ENCODE data around the gene TANGO2. TPM values are rescaled to one million over a fixed set of nuclear protein-coding genes. Genes with fewer than 3 reads are reported as not detected.

Gene TANGO2
- total and polyA plus RNA-seq, 2 of the 8 experiments (the other 6 are each of a cell fraction or from before 2014, with no cell fraction given) = 10.1 to 18.4 TPM

GRCh38 chr22:20001082-20001638, 19.8 kb upstream of the TANGO2 start:
- Histone ChIP-seq H3K4me3 (ENCODE audit: extremely low read depth in 1 of 4, insufficient read depth in 2 of 4, low read depth in 3 of 4, low read length in 4 of 4) (no peak overlapping the region), H3K23me2 (ENCODE audit: low read depth, low read length) (no peaks in the 10 kb centered on the region), H4K91ac (replicated peaks; ENCODE audit: insufficient read length, low read length) (peak overlapping the region; percentile 69), H3K27me3 (replicated peaks in 1 of 4; ENCODE audit: control insufficient read depth in 3 of 4, extremely low read depth in 1 of 4, insufficient read depth in 3 of 4, low read length in 3 of 4) (no peaks in the 10 kb centered on the region), H3K18ac (ENCODE audit: extremely low read depth, low read length) (no peak overlapping the region; the same call in 1 of the 2 replicates), H3K23ac (ENCODE audit: insufficient read length) (no peak overlapping the region), H3K9me3 (ENCODE audit: insufficient read depth in 2 of 2, low read depth in 1 of 2, low read length in 1 of 2) (no peaks in the 10 kb centered on the region), H2BK15ac (ENCODE audit: low read length) (peak overlapping the region; percentile 88; the same call in 1 of the 2 replicates), H2BK120ac (replicated peaks; ENCODE audit: low read depth, low read length) (no peak overlapping the region), H3K56ac (replicated peaks; ENCODE audit: insufficient read length, low read depth, low read length) (no peak overlapping the region), H2BK20ac (ENCODE audit: low read length) (no peak overlapping the region), H4K20me1 (replicated peaks in 1 of 2; ENCODE audit: control insufficient read depth in 1 of 2, insufficient read depth in 2 of 2, low read length in 2 of 2) (peaks cover 0 to 2% of the 10 kb centered on the region in 2 experiments), H2BK12ac (ENCODE audit: low read depth, low read length) (peak overlapping the region; percentile 33; the same call in 1 of the 2 replicates), H3K4ac (replicated peaks; ENCODE audit: insufficient read length, low read depth, low read length) (peak overlapping the region; percentile 51), H2AK5ac (ENCODE audit: low read depth, low read length) (peak overlapping the region; percentile 61; the same call in 1 of the 2 replicates), H3K27ac (ENCODE audit: low read depth, low read length) (no peak overlapping the region), H2AFZ (ENCODE audit: low read length) (no peak overlapping the region), H3K14ac (ENCODE audit: insufficient read length) (no peak overlapping the region), H2BK5ac (ENCODE audit: low read depth, low read length) (no peak overlapping the region), H3K9ac (replicated peaks in 1 of 4; ENCODE audit: extremely low read depth in 1 of 4, low read depth in 3 of 4, low read length in 3 of 4) (no peak overlapping the region), H4K5ac (ENCODE audit: insufficient read length, low read depth, low read length) (peak overlapping the region; percentile 5), H3K4me1 (replicated peaks in 1 of 4; ENCODE audit: control insufficient read depth in 3 of 4, insufficient read depth in 4 of 4, low read length in 3 of 4) (peaks cover 4 to 31% (median 18%) of the 10 kb centered on the region in 4 experiments), H3K4me2 (ENCODE audit: insufficient read depth in 1 of 2, low read depth in 2 of 2, low read length in 2 of 2) (no peak overlapping the region), H4K8ac (ENCODE audit: extremely low read depth, insufficient read depth, low read length) (no peak overlapping the region; the same call in 1 of the 2 replicates), H3K79me2 (ENCODE audit: control insufficient read depth in 1 of 2, insufficient read depth in 2 of 2, low read length in 2 of 2) (no peaks in the 10 kb centered on the region), H3K36me3 (ENCODE audit: control insufficient read depth in 2 of 4, insufficient read depth in 4 of 4, low read length in 3 of 4) (no peaks in the 10 kb centered on the region), H3K79me1 (ENCODE audit: low read depth, low read length) (peaks cover 3% of the 10 kb centered on the region)
- no peak for FAIRE-seq
- 86% methylated on average over 11 of the region's 11 CpGs; no CpG with 5 or more reads in 1 of the 2 experiments for WGBS, 2 experiments (ENCODE audit: extremely low coverage in 1 of 2, insufficient coverage in 1 of 2, insufficient read length in 1 of 2, insufficient replicate concordance in 2 of 2, low coverage in 1 of 2, low lambda C conversion rate in 2 of 2, missing lambda C conversion rate in 1 of 2)
- ChIA-PET POLR2A (ENCODE audit: partially characterized antibody) (interaction anchor here (0.8 to 1.3 kb wide), 2 partner anchors 12 to 15 kb away, joined by 3 read pairs; no protein-coding TSS in a partner anchor), CTCF (ENCODE audit: partially characterized antibody) (interaction anchor here (0.8 to 1.5 kb wide), 4 partner anchors 12 to 53 kb away, joined by 4 to 6 read pairs (median 6); no protein-coding TSS in a partner anchor)
- TF ChIP-seq SP1 (IDR thresholded peaks at IDR 0.05; ENCODE audit: low read depth, low read length) = no peak
- TF ChIP-seq RAD21 (IDR thresholded peaks at IDR 0.05 in 1 of 2, conservative IDR thresholded peaks at IDR 0.05 in 1 of 2; ENCODE audit: low read depth in 2 of 2, low read length in 2 of 2) = no peak
- no peak for TF ChIP-seq FOSL1 (IDR thresholded peaks at IDR 0.05; ENCODE audit: insufficient read depth, low read depth, low read length)
- TF ChIP-seq TAF7 (optimal IDR thresholded peaks at IDR 0.05; ENCODE audit: borderline replicate concordance, low read depth, low read length) = no peak
- no peak for TF ChIP-seq SRF (IDR thresholded peaks at IDR 0.05; ENCODE audit: low read depth, low read length)
- no peak for TF ChIP-seq ATF2 (IDR thresholded peaks at IDR 0.05; ENCODE audit: low read length)
- TF ChIP-seq EP300 (IDR thresholded peaks at IDR 0.05; ENCODE audit: borderline replicate concordance in 1 of 2, low read depth in 2 of 2, low read length in 2 of 2) = no peak
- DNase-seq (ENCODE audit: low read depth in 1 of 2, low spot score in 2 of 2) = no peak

Data from H1 (cell line).